ENCODE measurements around the gene TMEM80.
"Not testable (repeated sequence)": the region's sequence is repeated elsewhere in the genome, so short reads cannot be mapped to it uniquely, and the experiment has no call there.

Gene TMEM80

GRCh38 chr11:695538-696248 lies at the start of gene TMEM80:
Gene TMEM80, plus strand, starts transcription at chr11:695816. Its CDS starts 12 bp downstream, at chr11:695828.
- in situ Hi-C loops (cut with MboI; ENCODE audit: low sequenced_read_pairs), result no loop called here

GRCh38 chr11:646214-646613 lies 49.4 kb upstream of the TMEM80 start:
- in situ Hi-C loops (cut with MboI; ENCODE audit: low sequenced_read_pairs), result no loop called here

DNA sequence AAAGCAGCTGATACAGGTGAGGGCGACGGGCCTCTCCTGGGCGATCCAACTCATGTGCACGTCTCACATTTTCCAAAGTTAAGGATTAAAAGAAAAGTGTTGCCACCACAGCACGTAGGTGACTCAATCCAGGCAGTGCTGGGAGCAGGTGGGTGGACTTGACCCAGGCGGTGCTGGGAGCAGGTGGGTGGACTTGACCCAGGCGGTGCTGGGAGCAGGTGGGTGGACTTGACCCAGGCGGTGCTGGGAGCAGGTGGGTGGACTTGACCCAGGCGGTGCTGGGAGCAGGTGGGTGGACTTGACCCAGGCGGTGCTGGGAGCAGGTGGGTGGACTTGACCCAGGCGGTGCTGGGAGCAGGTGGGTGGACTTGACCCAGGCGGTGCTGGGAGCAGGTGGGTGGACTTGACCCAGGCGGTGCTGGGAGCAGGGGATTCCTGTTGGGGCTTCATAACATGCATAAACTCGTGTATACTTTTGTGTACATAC lies 47.9 kb upstream of the TMEM80 start:
- in situ Hi-C loops (cut with MboI; ENCODE audit: low sequenced_read_pairs), result not testable (repeated sequence)

- in situ Hi-C loops (cut with MboI; ENCODE audit: low sequenced_read_pairs), result no loop called here
Measured at GRCh38 chr11:650482-650881, 45.1 kb upstream of the TMEM80 start.

DNA sequence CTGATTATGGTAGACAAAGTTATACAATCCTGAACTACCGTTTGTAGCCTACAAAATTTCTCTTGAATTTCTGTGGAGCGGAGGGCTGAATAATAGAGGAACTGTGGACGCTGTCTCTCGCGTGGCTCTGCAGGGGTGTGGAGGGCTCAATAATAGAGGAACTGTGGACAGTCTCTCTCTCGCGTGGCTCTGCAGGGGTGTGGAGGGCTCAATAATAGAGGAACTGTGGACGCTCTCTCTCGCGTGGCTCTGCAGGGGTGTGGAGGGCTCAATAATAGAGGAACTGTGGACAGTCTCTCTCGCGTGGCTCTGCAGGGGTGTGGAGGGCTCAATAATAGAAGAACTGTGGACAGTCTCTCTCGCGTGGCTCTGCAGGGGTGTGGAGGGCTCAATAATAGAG lies 42.5 kb upstream of the TMEM80 start:
- in situ Hi-C loops (cut with MboI; ENCODE audit: low sequenced_read_pairs), result not testable (repeated sequence)

GRCh38 chr11:653837-654236 lies 41.8 kb upstream of the TMEM80 start:
- in situ Hi-C loops (cut with MboI; ENCODE audit: low sequenced_read_pairs), result no loop called here

DNA sequence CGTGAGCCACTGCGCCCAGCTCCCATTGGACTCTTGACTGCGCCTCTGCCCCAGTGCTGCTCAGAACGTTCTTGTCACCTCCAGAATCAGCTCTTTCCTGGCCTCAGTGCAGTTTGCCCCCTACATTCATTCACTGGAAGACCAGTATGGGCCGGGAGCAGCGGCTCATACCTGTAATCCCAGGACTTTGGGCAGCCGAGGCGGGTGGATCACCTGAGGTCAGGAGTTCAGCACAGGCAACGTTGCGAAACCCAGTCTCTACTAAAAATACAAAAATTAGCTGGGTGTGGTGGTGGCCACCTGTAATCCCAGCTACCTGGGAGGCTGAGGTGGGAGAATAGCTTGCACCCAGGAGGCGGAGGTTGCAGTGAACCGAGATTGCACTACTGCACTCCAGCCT lies 41.2 kb upstream of the TMEM80 start:
- in situ Hi-C loops (cut with MboI; ENCODE audit: low sequenced_read_pairs), result not testable (repeated sequence)

- in situ Hi-C loops (cut with MboI; ENCODE audit: low sequenced_read_pairs), result no loop called here
Measured at GRCh38 chr11:655036-655726, 40.4 kb upstream of the TMEM80 start.

- in situ Hi-C loops (cut with MboI; ENCODE audit: low sequenced_read_pairs), result no loop called here
Measured at GRCh38 chr11:656426-656825, 39.2 kb upstream of the TMEM80 start.

- in situ Hi-C loops (cut with MboI; ENCODE audit: low sequenced_read_pairs), result no loop called here
Measured at GRCh38 chr11:656866-657265, 38.8 kb upstream of the TMEM80 start.

GRCh38 chr11:657691-658126 lies 37.9 kb upstream of the TMEM80 start:
- in situ Hi-C loops (cut with MboI; ENCODE audit: low sequenced_read_pairs), result no loop called here

DNA sequence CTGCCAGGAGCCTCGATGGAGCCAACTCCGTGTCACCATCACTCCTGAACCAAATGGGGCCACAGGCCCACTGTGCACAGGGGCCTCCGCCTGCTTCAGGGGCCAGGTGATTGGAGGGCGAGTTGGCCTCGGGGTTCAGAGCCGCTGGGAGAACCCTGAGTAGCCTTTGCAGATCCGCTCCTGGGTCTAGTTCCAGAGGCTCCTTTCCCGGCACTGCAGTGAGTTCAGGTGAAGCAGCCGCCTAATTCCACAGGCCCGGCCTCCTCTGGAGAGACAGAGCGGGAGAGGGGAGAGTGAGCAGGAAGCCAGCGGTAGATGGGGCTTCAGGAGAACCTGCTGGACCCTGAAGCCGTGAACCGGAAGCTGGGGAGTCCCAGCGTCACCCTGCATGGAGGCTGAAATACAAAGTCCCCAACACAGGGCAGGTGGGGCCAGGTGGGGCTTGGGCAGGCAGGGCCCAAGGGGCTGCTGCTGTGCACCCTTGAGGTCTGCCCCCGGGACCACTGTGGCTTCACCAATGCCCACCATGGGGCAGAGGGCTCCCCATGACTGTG lies 36.0 kb upstream of the TMEM80 start:
- in situ Hi-C loops (cut with MboI; ENCODE audit: low sequenced_read_pairs), result no loop called here

GRCh38 chr11:660281-660680 lies 35.3 kb upstream of the TMEM80 start:
- in situ Hi-C loops (cut with MboI; ENCODE audit: low sequenced_read_pairs), result no loop called here

- in situ Hi-C loops (cut with MboI; ENCODE audit: low sequenced_read_pairs), result no loop called here
Measured at GRCh38 chr11:660681-661444, 34.8 kb upstream of the TMEM80 start.

DNA sequence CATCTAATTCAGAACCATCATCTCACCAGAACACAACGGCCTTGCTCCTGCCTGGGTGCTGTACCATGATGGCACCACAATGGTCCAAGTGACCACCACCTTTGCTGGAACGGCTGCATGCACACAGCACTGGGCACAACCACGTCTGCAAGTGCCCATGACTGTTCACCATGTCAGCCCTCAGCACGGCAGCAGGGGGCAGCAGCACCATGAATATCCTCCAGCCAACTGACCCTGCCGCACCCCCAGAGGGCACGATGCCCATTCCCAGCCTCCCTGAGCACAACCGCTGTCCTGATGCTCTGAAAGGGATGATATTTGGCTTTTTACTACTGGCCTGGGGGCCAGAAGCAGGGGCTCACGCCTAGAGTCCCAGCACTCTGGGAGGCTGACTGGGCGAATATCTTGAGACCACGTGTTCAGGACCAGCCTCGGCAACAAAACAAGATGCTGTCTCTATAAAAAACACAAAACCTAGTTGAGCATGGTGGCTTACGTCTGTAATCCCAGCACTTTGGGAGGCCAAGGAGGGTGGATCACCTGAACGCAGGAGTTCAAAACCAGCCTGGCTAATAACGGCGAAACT lies 32.8 kb upstream of the TMEM80 start:
- in situ Hi-C loops (cut with MboI; ENCODE audit: low sequenced_read_pairs), result no loop called here

- in situ Hi-C loops (cut with MboI; ENCODE audit: low sequenced_read_pairs), result no loop called here
Measured at GRCh38 chr11:665062-665703, 30.4 kb upstream of the TMEM80 start.

GRCh38 chr11:665704-666281 lies 29.8 kb upstream of the TMEM80 start:
- in situ Hi-C loops (cut with MboI; ENCODE audit: low sequenced_read_pairs), result no loop called here

DNA sequence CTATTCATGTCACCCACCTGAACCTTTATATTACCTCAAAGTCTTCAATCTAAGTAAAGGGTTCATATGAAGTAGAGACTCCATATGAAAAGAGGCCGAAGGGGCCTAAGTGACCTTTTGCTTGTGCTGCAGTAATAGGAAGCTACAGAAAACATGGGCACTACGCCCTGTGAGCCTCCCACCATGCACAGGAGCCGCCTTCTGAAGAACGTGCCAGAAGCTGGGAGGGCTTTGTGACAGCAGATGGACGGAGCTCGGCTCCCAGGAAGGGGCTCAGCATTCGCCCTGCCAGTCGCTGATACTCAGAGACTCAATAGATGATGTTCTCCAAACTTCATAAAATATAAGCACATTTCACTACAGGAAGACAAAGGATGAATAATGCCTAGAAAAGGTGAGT lies 21.8 kb upstream of the TMEM80 start:
- in situ Hi-C loops (cut with MboI; ENCODE audit: low sequenced_read_pairs), result no loop called here

- in situ Hi-C loops (cut with MboI; ENCODE audit: low sequenced_read_pairs), result no loop called here
Measured at GRCh38 chr11:674406-674805, 21.2 kb upstream of the TMEM80 start.

GRCh38 chr11:678297-678696 lies 17.3 kb upstream of the TMEM80 start:
- in situ Hi-C loops (cut with MboI; ENCODE audit: low sequenced_read_pairs), result no loop called here

All from HL-60/S4 (cell line).